Measurements from ENCODE around the gene CCDC149. TPM values are rescaled to one million over a fixed set of nuclear protein-coding genes. Genes with fewer than 3 reads are reported as not detected.
A peak's percentile ranks its signal among the peaks of the same experiment; 100 is the strongest.

CCDC149 gene
- total RNA-seq, 1 experiment from 2014 or later, result 6.2 TPM

DNA sequence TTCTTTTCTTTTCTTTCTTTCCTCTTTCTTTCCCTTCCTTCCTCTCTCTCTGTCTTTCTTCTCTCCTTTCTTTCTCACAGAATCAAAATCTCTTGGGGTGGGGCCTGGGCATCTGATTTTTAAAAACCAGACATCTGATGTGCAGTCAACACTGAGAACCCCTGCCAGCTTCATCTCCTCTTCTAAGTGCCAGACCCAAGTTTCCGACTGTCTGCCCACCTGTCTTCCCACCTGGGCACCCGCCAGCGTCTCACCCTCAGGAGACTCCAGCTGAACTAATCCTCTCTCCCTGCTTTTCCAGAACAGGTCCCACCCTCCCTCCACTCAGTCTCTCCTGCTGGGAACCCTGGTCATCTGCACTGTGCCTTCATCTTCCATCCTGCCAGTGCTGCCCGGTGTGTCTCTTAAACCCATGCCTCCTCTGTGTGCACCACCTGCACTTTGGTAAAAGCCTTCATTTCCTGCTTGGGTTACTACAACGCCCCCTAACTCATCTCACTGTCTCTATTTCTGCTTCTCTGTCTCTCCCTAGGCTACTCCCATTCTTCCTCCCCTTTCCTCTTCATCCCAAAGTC is 114.7 kb downstream of the CCDC149 start:
- DNase-seq (ENCODE audit: low read depth), result no peak
- in situ Hi-C loops (cut with HindIII; ENCODE audit: low pct_unique_long_range_greater_than_20kb, low sequenced_read_pairs), result no loop called here

- no peak for DNase-seq (ENCODE audit: low read depth)
- in situ Hi-C loops (cut with HindIII; ENCODE audit: low pct_unique_long_range_greater_than_20kb, low sequenced_read_pairs), result no loop called here
These were observed 116.2 kb downstream of the CCDC149 start for GRCh38 chr4:24796620-24797019.

DNA sequence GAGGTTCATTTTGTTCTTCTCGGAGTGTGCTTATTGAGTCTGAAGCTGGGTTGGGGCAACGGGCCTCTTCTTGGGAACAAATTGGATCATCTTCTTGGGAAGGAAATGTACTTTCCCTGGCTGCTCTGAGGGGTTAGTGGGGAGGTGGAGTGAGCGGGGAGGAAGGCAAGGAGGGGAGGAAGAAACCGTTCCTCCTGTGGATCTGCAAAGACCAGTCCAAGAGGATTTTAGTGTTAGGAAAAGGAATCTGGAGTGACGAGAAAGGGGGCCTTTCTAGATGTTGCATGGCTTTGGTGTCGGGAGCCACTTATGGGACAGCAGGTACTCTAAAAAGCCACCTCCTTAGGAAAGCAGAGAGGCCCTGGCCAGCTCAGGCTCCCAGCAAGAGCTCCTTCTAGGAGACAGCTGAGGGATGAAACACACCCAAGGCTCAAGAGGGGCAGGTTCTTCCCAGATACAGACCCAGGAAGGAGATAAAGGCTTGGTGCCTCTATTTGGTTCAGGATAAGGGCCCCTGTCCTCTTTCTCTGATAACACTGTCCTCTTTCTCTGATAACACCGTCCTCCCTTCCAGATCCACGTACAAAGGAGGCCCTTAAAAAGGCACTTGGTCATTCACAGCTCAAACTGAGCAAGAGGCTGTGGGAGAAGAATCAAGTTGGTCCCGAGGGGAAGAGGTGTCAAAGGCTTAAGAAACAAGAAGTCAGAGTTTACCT is 117.0 kb downstream of the CCDC149 start:
- DNase-seq (ENCODE audit: low read depth), result no peak
- in situ Hi-C loops (cut with HindIII; ENCODE audit: low pct_unique_long_range_greater_than_20kb, low sequenced_read_pairs), result no loop called here

GRCh38 chr4:24794916-24795665 is 117.8 kb downstream of the CCDC149 start, which contains the start of gene SOD3:
SOD3 (plus strand) TSS chr4:24795573; CDS start chr4:24799522, 3,949 bp downstream.
- in situ Hi-C loops (cut with HindIII; ENCODE audit: low pct_unique_long_range_greater_than_20kb, low sequenced_read_pairs), result no loop called here
- peak; percentile 92 for DNase-seq (ENCODE audit: low read depth)

DNA sequence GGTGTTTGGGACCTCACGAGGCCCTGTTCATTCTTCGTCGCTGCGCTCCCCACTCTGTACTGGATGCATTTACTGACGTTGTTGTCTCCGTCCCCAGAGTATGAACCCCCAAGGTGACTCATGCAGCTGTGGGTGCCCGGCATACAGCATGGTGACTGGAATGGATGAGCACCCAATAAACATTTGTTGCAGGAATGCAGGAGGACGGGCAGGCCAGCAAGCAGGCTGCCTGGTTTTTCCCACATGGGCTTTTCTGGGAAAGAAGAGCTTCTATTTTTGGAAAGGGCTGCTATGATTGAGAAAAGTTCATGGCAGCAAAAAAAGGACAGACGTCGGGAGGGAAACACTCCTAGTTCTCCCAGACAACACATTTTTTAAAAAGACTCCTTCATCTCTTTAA is 118.4 kb downstream of the CCDC149 start:
- in situ Hi-C loops (cut with HindIII; ENCODE audit: low pct_unique_long_range_greater_than_20kb, low sequenced_read_pairs), result no loop called here
- peak; percentile 20 for DNase-seq (ENCODE audit: low read depth)

DNA sequence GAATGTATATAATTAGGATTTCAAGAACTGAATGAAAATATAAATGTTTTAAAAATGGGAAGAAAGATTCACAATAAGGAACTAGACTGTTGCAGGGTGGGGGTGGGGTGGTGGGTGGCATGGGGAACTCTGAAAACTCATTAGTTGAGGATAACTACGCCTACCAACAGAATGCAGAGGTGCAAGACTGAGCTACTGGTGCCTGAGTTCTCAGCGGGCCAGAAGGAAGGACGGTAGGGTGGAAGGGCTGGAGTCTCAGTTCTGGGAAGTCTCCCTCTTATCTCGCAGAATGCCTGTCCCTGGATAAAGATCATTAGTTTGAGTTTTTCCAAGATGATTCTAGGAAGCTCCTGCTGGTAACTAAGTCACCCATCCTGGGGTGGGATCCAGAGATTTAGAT is 118.8 kb downstream of the CCDC149 start:
- in situ Hi-C loops (cut with HindIII; ENCODE audit: low pct_unique_long_range_greater_than_20kb, low sequenced_read_pairs), result no loop called here
- DNase-seq (ENCODE audit: low read depth), result no peak

- peak; percentile 59 for DNase-seq (ENCODE audit: low read depth)
- in situ Hi-C loops (cut with HindIII; ENCODE audit: low pct_unique_long_range_greater_than_20kb, low sequenced_read_pairs), result no loop called here
These were observed 119.4 kb downstream of the CCDC149 start for GRCh38 chr4:24793219-24794005.

DNA sequence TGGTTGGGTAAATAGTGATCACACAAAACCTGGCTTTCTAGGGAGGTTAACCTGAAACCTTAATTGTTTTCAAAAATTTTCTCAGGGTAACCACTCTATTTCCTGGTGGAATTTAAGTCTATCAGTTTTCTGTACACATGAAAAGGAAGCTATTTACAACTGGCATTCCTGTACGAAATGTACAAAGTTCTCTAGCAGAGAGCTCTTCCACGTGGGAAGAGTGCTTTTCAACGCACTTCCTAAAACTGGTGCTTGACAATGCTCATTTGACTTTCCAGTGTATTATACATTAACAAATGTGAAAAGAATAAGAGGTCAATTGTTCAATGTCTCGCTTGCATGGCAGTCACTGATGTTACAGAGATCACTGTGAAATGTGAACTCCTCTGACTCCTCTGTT is 120.3 kb downstream of the CCDC149 start:
- no peak for DNase-seq (ENCODE audit: low read depth)
- in situ Hi-C loops (cut with HindIII; ENCODE audit: low pct_unique_long_range_greater_than_20kb, low sequenced_read_pairs), result no loop called here

DNA sequence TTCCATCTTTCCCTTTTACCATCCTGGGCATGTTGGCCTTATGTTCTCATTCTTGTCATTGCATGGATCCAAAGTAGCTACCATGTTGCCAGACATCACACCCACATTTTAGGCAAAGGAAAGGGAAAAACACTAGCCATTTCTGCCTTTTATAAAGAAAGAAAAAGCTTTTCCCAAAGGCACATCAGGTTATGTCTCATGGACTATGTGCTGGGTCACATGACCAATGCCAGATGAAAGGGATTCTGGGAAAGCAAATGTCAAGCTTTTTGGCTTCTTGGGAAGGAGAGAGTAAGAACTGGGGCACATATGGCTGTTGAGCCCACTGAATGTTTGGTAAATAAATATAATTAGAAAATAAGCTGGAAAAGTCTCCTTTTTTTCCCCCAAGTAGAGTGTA is 121.8 kb downstream of the CCDC149 start:
- no peak for DNase-seq (ENCODE audit: low read depth)
- in situ Hi-C loops (cut with HindIII; ENCODE audit: low pct_unique_long_range_greater_than_20kb, low sequenced_read_pairs), result no loop called here

DNA sequence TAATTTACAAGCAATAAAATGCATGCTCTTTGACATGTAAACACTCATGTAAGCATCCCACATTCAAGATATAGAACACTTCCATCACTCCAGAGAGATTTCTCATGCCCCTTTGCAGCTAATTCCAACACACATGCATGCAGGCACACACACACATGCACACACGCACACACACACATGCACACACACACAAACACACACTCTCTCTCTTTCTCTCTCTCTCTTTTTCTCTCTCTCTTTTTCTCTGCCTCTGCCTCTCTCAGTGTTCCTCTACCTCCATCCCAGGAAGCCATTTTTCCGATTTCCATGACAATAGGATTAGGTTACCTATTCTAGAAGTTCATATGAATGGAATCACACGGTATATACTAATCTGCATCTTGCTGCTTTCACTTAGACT is 129.3 kb downstream of the CCDC149 start:
- in situ Hi-C loops (cut with HindIII; ENCODE audit: low pct_unique_long_range_greater_than_20kb, low sequenced_read_pairs), result no loop called here
- DNase-seq (ENCODE audit: low read depth), result no peak

GRCh38 chr4:24781999-24782745 is 130.7 kb downstream of the CCDC149 start:
- in situ Hi-C loops (cut with HindIII; ENCODE audit: low pct_unique_long_range_greater_than_20kb, low sequenced_read_pairs), result no loop called here
- DNase-seq (ENCODE audit: low read depth), result peak; percentile 66

DNA sequence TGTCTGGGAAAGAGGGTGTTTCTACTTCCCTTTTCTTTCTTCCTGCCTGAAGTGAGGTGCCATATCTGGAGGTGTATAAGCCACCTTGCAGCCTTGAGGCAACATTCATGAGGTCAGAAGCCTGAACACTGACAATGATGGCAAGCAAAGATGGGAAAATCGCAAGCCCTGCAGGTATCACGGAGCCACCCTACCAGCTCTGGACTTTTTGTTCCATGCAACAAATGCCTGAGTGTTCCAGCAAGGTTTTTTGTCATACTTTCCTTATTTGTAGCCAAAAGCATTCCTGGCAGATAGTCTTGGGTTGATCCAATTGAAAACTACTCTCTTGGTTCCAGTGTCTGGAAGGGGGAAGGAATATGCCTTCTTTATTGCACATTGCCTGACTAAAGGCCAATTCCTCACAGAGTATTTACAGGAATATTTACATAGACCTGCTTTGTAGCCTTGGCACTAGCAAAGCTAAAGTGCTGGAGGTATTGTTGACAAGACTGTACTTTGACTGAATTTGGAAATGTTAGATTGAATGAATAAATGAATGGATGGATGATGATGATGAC is 131.8 kb downstream of the CCDC149 start:
- no peak for DNase-seq (ENCODE audit: low read depth)
- in situ Hi-C loops (cut with HindIII; ENCODE audit: low pct_unique_long_range_greater_than_20kb, low sequenced_read_pairs), result no loop called here

GRCh38 chr4:24778464-24779225 is 134.2 kb downstream of the CCDC149 start:
- no peak for DNase-seq (ENCODE audit: low read depth)
- in situ Hi-C loops (cut with HindIII; ENCODE audit: low pct_unique_long_range_greater_than_20kb, low sequenced_read_pairs), result no loop called here

DNA sequence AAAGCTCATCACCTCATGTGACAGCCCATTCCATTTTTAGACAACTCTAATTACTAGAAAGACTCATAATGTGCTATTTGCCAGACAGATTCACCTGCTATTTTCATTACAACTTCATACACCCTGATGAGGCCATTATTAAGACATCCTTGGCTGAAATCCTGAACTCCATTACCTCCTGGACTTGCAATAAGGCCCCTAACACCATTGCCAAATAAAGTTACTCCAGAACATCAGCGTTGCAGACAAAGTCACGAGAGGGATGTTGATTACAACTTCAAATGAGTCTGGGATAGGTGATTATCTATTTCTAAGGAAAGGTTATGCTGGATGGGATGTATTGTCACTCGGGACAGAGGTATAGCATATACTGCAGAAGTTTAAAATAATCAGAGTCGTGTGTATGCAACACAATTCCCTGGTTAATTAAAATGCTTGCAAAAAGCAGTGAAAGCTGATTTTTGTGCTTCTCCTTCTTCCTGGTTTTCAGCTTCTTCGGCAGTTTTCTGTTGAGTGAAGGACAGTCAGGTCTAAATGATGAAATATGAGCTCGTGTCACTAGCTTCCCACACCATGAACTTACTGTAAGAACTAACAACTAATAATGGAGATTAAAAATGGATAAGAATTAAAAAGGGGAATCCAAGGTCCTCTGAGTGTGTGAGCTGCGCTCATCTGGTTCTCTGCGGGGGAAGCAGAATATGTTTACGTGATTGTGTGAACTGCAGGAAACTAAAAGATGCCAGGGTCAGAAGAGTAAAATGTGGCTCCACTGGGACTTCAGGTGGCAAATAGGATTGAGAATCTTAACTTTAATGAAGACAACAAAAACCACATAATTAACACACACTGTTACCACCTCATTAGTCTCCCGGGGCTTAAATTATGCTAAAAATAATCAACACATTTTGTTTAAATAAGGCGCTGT is 135.0 kb downstream of the CCDC149 start:
- no peak for DNase-seq (ENCODE audit: low read depth)
- in situ Hi-C loops (cut with HindIII; ENCODE audit: low pct_unique_long_range_greater_than_20kb, low sequenced_read_pairs), result no loop called here

DNA sequence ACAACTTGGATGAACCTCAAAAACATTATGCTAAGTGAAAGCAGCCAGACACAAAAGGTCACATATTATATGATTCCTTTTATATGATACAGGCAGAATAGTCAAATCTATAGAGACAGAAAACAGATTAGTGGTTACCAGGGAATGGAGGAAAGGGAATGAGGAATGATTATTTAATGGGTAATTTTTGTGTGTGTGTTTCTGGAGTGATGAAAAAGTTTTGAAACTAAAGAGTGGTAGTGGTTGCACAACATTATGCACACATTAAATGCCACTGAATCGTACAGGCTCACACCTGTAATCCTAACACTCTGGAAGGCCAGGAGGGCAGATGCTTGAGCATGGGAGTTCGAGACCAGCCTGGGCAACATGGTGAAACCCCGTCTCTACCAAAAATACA is 137.1 kb downstream of the CCDC149 start:
- in situ Hi-C loops (cut with HindIII; ENCODE audit: low pct_unique_long_range_greater_than_20kb, low sequenced_read_pairs), result no loop called here
- DNase-seq (ENCODE audit: low read depth), result no peak

- no peak for DNase-seq (ENCODE audit: low read depth)
- in situ Hi-C loops (cut with HindIII; ENCODE audit: low pct_unique_long_range_greater_than_20kb, low sequenced_read_pairs), result no loop called here
These were observed 137.7 kb downstream of the CCDC149 start for GRCh38 chr4:24775032-24775605.
